IMR-90 (cell line): ENCODE results near the gene NOS1AP. TPM values are rescaled to one million over a fixed set of nuclear protein-coding genes. Genes with fewer than 3 reads are reported as not detected.

Source experiments
- ATAC-seq: fragments of 200-7000 bp; cut with Tn5 transposase; 2 replicates; pipeline ENCODE4 v1.9.1; 2020; ENCODE audit warnings: low read depth, mild to moderate bottlenecking, moderate library complexity
- BruUV-seq: library from RNA; stranded (reverse); fragments of 400-500 nt; replicated peaks from 2 replicates; lab custom pipeline; 2021; lab: Mats Ljungman, UMichigan
- CTCF ChIA-PET: fragments of 300-600 bp; formaldehyde crosslinking; extraction: SDS; loops from one replicate; lab custom pipeline; 2021; ENCODE audit warnings: antibody characterized with exemption; lab: Yijun Ruan, JAX
- POLR2A ChIA-PET: fragments of 300-600 bp; sonication (Branson Sonifier 250); formaldehyde crosslinking; loops from one replicate; lab custom pipeline; 2022; ENCODE audit warnings: antibody characterized with exemption; ENCODE audit not compliant: unreplicated experiment; lab: Charles Lee
- DNase-seq: peaks from one replicate; pipeline ENCODE4 v3.0.0; 2013
- H2AFZ ChIP-seq: replicated peaks from 2 replicates; pipeline ENCODE3; 2013; ENCODE audit warnings: low read length, mild to moderate bottlenecking; ENCODE audit not compliant: poor library complexity
- H2AK5ac ChIP-seq: 2 replicates; pipeline ENCODE4 v1.6.1; 2013; ENCODE audit warnings: low read depth, low read length, inconsistent platforms
- H2AK9ac ChIP-seq: replicated peaks from 2 replicates; pipeline ENCODE3; 2013; ENCODE audit warnings: mild to moderate bottlenecking, low read depth, low read length, moderate library complexity; ENCODE audit not compliant: poor library complexity
- H2BK120ac ChIP-seq: 2 replicates; pipeline ENCODE4 v1.6.1; 2013; ENCODE audit warnings: low read depth, low read length, inconsistent platforms
- H2BK15ac ChIP-seq: 3 replicates; pipeline ENCODE4 v1.6.1; 2013; ENCODE audit warnings: low read depth, low read length, inconsistent platforms
- H2BK20ac ChIP-seq: 2 replicates; pipeline ENCODE4 v1.6.1; 2013; ENCODE audit warnings: low read depth, mild to moderate bottlenecking, inconsistent platforms, low read length, moderate library complexity
- H2BK5ac ChIP-seq: 2 replicates; pipeline ENCODE4 v1.6.1; 2013; ENCODE audit warnings: mild to moderate bottlenecking, low read depth, low read length, inconsistent platforms; ENCODE audit not compliant: poor library complexity, severe bottlenecking
- H3K14ac ChIP-seq: replicated peaks from 2 replicates; pipeline ENCODE4 v1.6.1; 2013; ENCODE audit warnings: low read depth, low read length, inconsistent platforms
- H3K18ac ChIP-seq: 2 replicates; pipeline ENCODE4 v1.6.1; 2013; ENCODE audit warnings: low read depth, low read length, control low read depth
- H3K23ac ChIP-seq: 2 replicates; pipeline ENCODE4 v1.6.1; 2013; ENCODE audit warnings: low read depth, low read length, inconsistent platforms
- H3K27ac ChIP-seq: 2 replicates; pipeline ENCODE4 v1.5.1; 2013; ENCODE audit warnings: mild to moderate bottlenecking, control low read depth, low read length; ENCODE audit not compliant: insufficient read depth
- H3K27me3 ChIP-seq: 2 replicates; pipeline ENCODE4 v1.6.1; 2013; ENCODE audit warnings: low read length; ENCODE audit not compliant: control insufficient read depth, insufficient read depth
- H3K36me3 ChIP-seq: 2 replicates; pipeline ENCODE4 v1.6.1; 2013; ENCODE audit warnings: low read length, mixed read lengths; ENCODE audit not compliant: control insufficient read depth, insufficient read depth
- H3K4ac ChIP-seq: 2 replicates; pipeline ENCODE4 v1.6.1; 2013; ENCODE audit warnings: low read depth, low read length, inconsistent platforms
- H3K4me1 ChIP-seq: 2 replicates; pipeline ENCODE4 v1.6.1; 2013; ENCODE audit warnings: low read length, mixed read lengths; ENCODE audit not compliant: control insufficient read depth, insufficient read depth
- H3K4me2 ChIP-seq: 2 replicates; pipeline ENCODE4 v1.6.1; 2013; ENCODE audit warnings: low read depth, mild to moderate bottlenecking, control low read depth, low read length, moderate library complexity
- H3K4me3 ChIP-seq: 2 replicates; pipeline ENCODE4 v1.5.1; 2013; ENCODE audit warnings: low read depth, mild to moderate bottlenecking, control low read depth, low read length, moderate library complexity; ENCODE audit not compliant: insufficient read depth
- H3K56ac ChIP-seq: 2 replicates; pipeline ENCODE4 v1.6.1; 2013; ENCODE audit warnings: low read length, inconsistent platforms; ENCODE audit not compliant: insufficient read depth; ENCODE audit errors: extremely low read depth
- H3K79me1 ChIP-seq, 2 experiments: 2 replicates each; pipeline ENCODE4 v1.6.1; 2013; ENCODE audit warnings: low read length in 2 of 2, inconsistent platforms in 1 of 2, low read depth in 1 of 2
- H3K9ac ChIP-seq: 2 replicates; pipeline ENCODE4 v1.6.1; 2013; ENCODE audit warnings: low read depth, low read length, control low read depth
- H3K9me1 ChIP-seq: 2 replicates; pipeline ENCODE4 v1.6.1; 2013; ENCODE audit warnings: low read length, inconsistent platforms; ENCODE audit not compliant: insufficient read depth
- H3K9me3 ChIP-seq: 2 replicates; pipeline ENCODE4 v1.6.1; 2013; ENCODE audit warnings: low read length; ENCODE audit not compliant: control insufficient read depth, insufficient read depth
- H4K20me1 ChIP-seq: 2 replicates; pipeline ENCODE4 v1.6.1; 2013; ENCODE audit warnings: low read length, inconsistent platforms; ENCODE audit not compliant: insufficient read depth
- H4K5ac ChIP-seq: 2 replicates; pipeline ENCODE4 v1.6.1; 2013; ENCODE audit warnings: mild to moderate bottlenecking, low read depth, low read length, control low read depth
- H4K8ac ChIP-seq, 2 experiments: 2 replicates each; pipeline ENCODE4 v1.6.1; 2013; ENCODE audit warnings: low read depth in 2 of 2, low read length in 2 of 2, control low read depth in 1 of 2, inconsistent platforms in 1 of 2
- H4K91ac ChIP-seq: 2 replicates; pipeline ENCODE4 v1.6.1; 2013; ENCODE audit warnings: low read depth, low read length, inconsistent platforms; ENCODE audit not compliant: insufficient read depth
- CHD1 ChIP-seq: IDR thresholded peaks from 2 replicates; pipeline ENCODE4 v1.6.1; 2012; ENCODE audit warnings: low read depth, low read length, improper control_type of control experiment
- WGBS, 2 experiments: methylation state at CpG; one replicate each; pipeline versions ENCODE4 v1.1.5 to v1.1.7; 2013; ENCODE audit warnings: missing lambda C conversion rate in 2 of 2; ENCODE audit not compliant: insufficient read length in 1 of 2; ENCODE audit errors: extremely low coverage in 2 of 2; 5-methylcytosine and 5-hydroxymethylcytosine counted together
- dilution Hi-C: fragments of 300-500 bp; cut with HindIII; formaldehyde crosslinking; loops from one replicate; pipeline ENCODE4 v1.14.3; 2018; ENCODE audit warnings: low sequenced_read_pairs; ENCODE audit not compliant: unreplicated experiment
- in situ Hi-C: fragments of 300-500 bp; cut with MboI; formaldehyde crosslinking; loops from 3 replicates; pipeline ENCODE4 v1.14.3; 2019; ENCODE audit warnings: low sequenced_read_pairs, inconsistent platforms, mixed read lengths
- intact Hi-C: fragments of 100-400 bp; cut with micrococcal nuclease; formaldehyde crosslinking; loops from 2 replicates; pipeline ENCODE4 v1.10.0; 2022
- polyA plus RNA-seq, 3 experiments: library from polyadenylated mRNA; depleted of rRNA; stranded (reverse); fragments of >200 nt; gene quantifications; 2 replicates each; pipeline ENCODE4 v1.2.3, GENCODE V29; 2012; ENCODE audit warnings: low replicate concordance in 1 of 3
- total RNA-seq: library from RNA; depleted of rRNA; stranded (reverse); fragments of >200 nt; gene quantifications from 2 replicates; pipeline ENCODE4 v1.2.3, GENCODE V29; 2012

The NOS1AP gene
- total and polyA plus RNA-seq, 2 of the 4 experiments (the other 2 are of a cell fraction): 0.18 to 0.19 TPM

DNA sequence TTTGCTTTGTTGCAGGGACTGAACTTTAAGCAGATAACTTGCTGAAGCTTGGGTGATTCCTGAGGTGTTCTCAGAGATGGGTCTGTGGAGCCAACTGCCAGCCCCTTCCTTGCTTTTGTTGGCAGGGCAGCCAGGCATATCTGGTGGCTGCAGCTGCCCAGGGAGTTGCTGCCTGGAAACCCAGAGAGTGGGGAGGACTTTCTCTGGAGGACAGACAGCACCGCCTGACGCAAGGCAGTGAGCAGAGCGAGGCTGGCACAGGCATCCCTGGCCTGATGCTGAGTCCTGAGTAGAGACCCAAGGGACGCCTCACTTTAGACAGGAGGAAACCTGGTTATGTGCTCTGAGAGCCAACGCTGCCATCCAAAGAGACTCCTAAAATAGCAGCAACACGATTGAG, 36.1 kb upstream of the NOS1AP start:
- no peaks in the 10 kb centered on the region for H3K79me1 ChIP-seq
- in situ Hi-C loops: no loop called here
- no peak overlapping the region for H3K23ac ChIP-seq
- no peak overlapping the region for H2AFZ ChIP-seq
- H3K9me3 ChIP-seq: no peaks in the 10 kb centered on the region
- H3K9ac ChIP-seq: no peak overlapping the region
- H4K8ac ChIP-seq: no peak overlapping the region
- WGBS, 2 experiments: 81% methylated on average over 3 of the region's 6 CpGs; no CpG with 5 or more reads in 1 of the 2 experiments
- DNase-seq: no peak
- no peak overlapping the region for H2BK15ac ChIP-seq
- intact Hi-C loops: no loop called here
- H3K14ac ChIP-seq: no peak overlapping the region
- H3K4ac ChIP-seq: no peak overlapping the region
- TF ChIP-seq CHD1: no peak
- H2BK5ac ChIP-seq: no peak overlapping the region
- H3K27me3 ChIP-seq: peaks cover 20% of the 10 kb centered on the region
- no peak overlapping the region for H3K27ac ChIP-seq
- no peak overlapping the region for H3K4me2 ChIP-seq
- no peak for ATAC-seq
- no peak overlapping the region for H4K5ac ChIP-seq
- no peak overlapping the region for H2AK9ac ChIP-seq
- no peak overlapping the region for H3K4me3 ChIP-seq
- no peak overlapping the region for H2BK20ac ChIP-seq
- BruUV-seq: no TSS peak
- ChIA-PET CTCF (interaction anchor here (0.6 kb wide), 1 partner anchor 218 kb away, joined by 4 read pairs; no protein-coding TSS in a partner anchor), POLR2A (interaction anchor here (0.5 kb wide), 1 partner anchor 465 kb away, joined by 3 read pairs; no protein-coding TSS in a partner anchor)
- no peaks in the 10 kb centered on the region for H3K4me1 ChIP-seq
- H2BK120ac ChIP-seq: no peak overlapping the region
- H3K36me3 ChIP-seq: no peaks in the 10 kb centered on the region
- H2AK5ac ChIP-seq: no peak overlapping the region
- H3K18ac ChIP-seq: no peak overlapping the region
- dilution Hi-C loops: no loop called here
- no peaks in the 10 kb centered on the region for H3K9me1 ChIP-seq
- H3K56ac ChIP-seq: no peak overlapping the region
- no peak overlapping the region for H4K91ac ChIP-seq
- H4K20me1 ChIP-seq: no peaks in the 10 kb centered on the region
